Measurements from ENCODE around the gene DNMT3A.

The DNMT3A gene

GRCh38 chr2:25294573-25295462, 46.9 kb downstream of the DNMT3A start:
- peak overlapping the region; percentile 29 for H3K27ac ChIP-seq (ENCODE audit: low read depth, low read length, severe bottlenecking)

GRCh38 chr2:25293958-25294562, 47.7 kb downstream of the DNMT3A start:
- H3K4me3 ChIP-seq (ENCODE audit: extremely low read depth, insufficient read depth, low read length, poor library complexity, severe bottlenecking): no peak overlapping the region
- H3K27ac ChIP-seq (ENCODE audit: low read depth, low read length, severe bottlenecking): no peak overlapping the region
- WGBS, 2 experiments (ENCODE audit: insufficient coverage in 2 of 2): 83 to 88% methylated on average over 9 to 11 of the region's 13 CpGs
- no peaks in the 10 kb centered on the region for H3K9me3 ChIP-seq (ENCODE audit: control insufficient read depth, low read length)
- H3K4me1 ChIP-seq (ENCODE audit: control insufficient read depth, insufficient read depth, low read length, poor library complexity, severe bottlenecking): peaks cover 18% of the 10 kb centered on the region
- no peaks in the 10 kb centered on the region for H3K36me3 ChIP-seq (ENCODE audit: control insufficient read depth, insufficient read depth, low read length)

More at GRCh38 chr2:25294573-25295462, 46.9 kb downstream of the DNMT3A start:
- H3K36me3 ChIP-seq (ENCODE audit: control insufficient read depth, insufficient read depth, low read length): no peaks in the 10 kb centered on the region
- no peak overlapping the region for H3K4me3 ChIP-seq (ENCODE audit: extremely low read depth, insufficient read depth, low read length, poor library complexity, severe bottlenecking)
- peaks cover 18% of the 10 kb centered on the region for H3K4me1 ChIP-seq (ENCODE audit: control insufficient read depth, insufficient read depth, low read length, poor library complexity, severe bottlenecking)
- no peaks in the 10 kb centered on the region for H3K9me3 ChIP-seq (ENCODE audit: control insufficient read depth, low read length)
- 86 to 87% methylated on average over 11 to 14 of the region's 16 CpGs for WGBS, 2 experiments (ENCODE audit: insufficient coverage in 2 of 2)

- H3K4me3 ChIP-seq (ENCODE audit: extremely low read depth, insufficient read depth, low read length, poor library complexity, severe bottlenecking): no peak overlapping the region
- WGBS, 2 experiments (ENCODE audit: insufficient coverage in 2 of 2): 76 to 82% methylated on average over 2 to 7 of the region's 7 CpGs
- no peaks in the 10 kb centered on the region for H3K36me3 ChIP-seq (ENCODE audit: control insufficient read depth, insufficient read depth, low read length)
Measured at GRCh38 chr2:25293145-25293544, 48.6 kb downstream of the DNMT3A start.

GRCh38 chr2:25292408-25292807, 49.3 kb downstream of the DNMT3A start:
- H3K27ac ChIP-seq (ENCODE audit: low read depth, low read length, severe bottlenecking): no peak overlapping the region
- no peaks in the 10 kb centered on the region for H3K9me3 ChIP-seq (ENCODE audit: control insufficient read depth, low read length)
- WGBS, 2 experiments (ENCODE audit: insufficient coverage in 2 of 2): 88 to 100% methylated on average over 1 to 3 of the region's 4 CpGs
- H3K4me3 ChIP-seq (ENCODE audit: extremely low read depth, insufficient read depth, low read length, poor library complexity, severe bottlenecking): no peak overlapping the region
- no peaks in the 10 kb centered on the region for H3K36me3 ChIP-seq (ENCODE audit: control insufficient read depth, insufficient read depth, low read length)
- H3K4me1 ChIP-seq (ENCODE audit: control insufficient read depth, insufficient read depth, low read length, poor library complexity, severe bottlenecking): peaks cover 18% of the 10 kb centered on the region

More at GRCh38 chr2:25293145-25293544, 48.6 kb downstream of the DNMT3A start:
- no peaks in the 10 kb centered on the region for H3K9me3 ChIP-seq (ENCODE audit: control insufficient read depth, low read length)
- H3K4me1 ChIP-seq (ENCODE audit: control insufficient read depth, insufficient read depth, low read length, poor library complexity, severe bottlenecking): peaks cover 18% of the 10 kb centered on the region
- no peak overlapping the region for H3K27ac ChIP-seq (ENCODE audit: low read depth, low read length, severe bottlenecking)

GRCh38 chr2:25290811-25291495, 50.8 kb downstream of the DNMT3A start:
- Histone ChIP-seq H3K9me3 (ENCODE audit: control insufficient read depth, low read length) (no peaks in the 10 kb centered on the region), H3K27ac (ENCODE audit: low read depth, low read length, severe bottlenecking) (no peak overlapping the region), H3K36me3 (ENCODE audit: control insufficient read depth, insufficient read depth, low read length) (no peaks in the 10 kb centered on the region), H3K4me3 (ENCODE audit: extremely low read depth, insufficient read depth, low read length, poor library complexity, severe bottlenecking) (no peak overlapping the region), H3K4me1 (ENCODE audit: control insufficient read depth, insufficient read depth, low read length, poor library complexity, severe bottlenecking) (peaks cover 22% of the 10 kb centered on the region)
- WGBS, 2 experiments (ENCODE audit: insufficient coverage in 2 of 2): 95 to 96% methylated on average over 18 of the region's 19 CpGs

- Histone ChIP-seq H3K9me3 (ENCODE audit: control insufficient read depth, low read length) (no peaks in the 10 kb centered on the region), H3K36me3 (ENCODE audit: control insufficient read depth, insufficient read depth, low read length) (no peaks in the 10 kb centered on the region), H3K4me3 (ENCODE audit: extremely low read depth, insufficient read depth, low read length, poor library complexity, severe bottlenecking) (no peak overlapping the region), H3K27ac (ENCODE audit: low read depth, low read length, severe bottlenecking) (no peak overlapping the region), H3K4me1 (ENCODE audit: control insufficient read depth, insufficient read depth, low read length, poor library complexity, severe bottlenecking) (peaks cover 6% of the 10 kb centered on the region)
- WGBS, 2 experiments (ENCODE audit: insufficient coverage in 2 of 2): 89 to 91% methylated on average over 7 to 8 of the region's 11 CpGs
Measured at GRCh38 chr2:25286723-25287483, 54.8 kb downstream of the DNMT3A start.

GRCh38 chr2:25286025-25286400, 55.7 kb downstream of the DNMT3A start:
- H3K4me3 ChIP-seq (ENCODE audit: extremely low read depth, insufficient read depth, low read length, poor library complexity, severe bottlenecking): no peak overlapping the region
- no peaks in the 10 kb centered on the region for H3K36me3 ChIP-seq (ENCODE audit: control insufficient read depth, insufficient read depth, low read length)
- H3K4me1 ChIP-seq (ENCODE audit: control insufficient read depth, insufficient read depth, low read length, poor library complexity, severe bottlenecking): peaks cover 6% of the 10 kb centered on the region
- no peaks in the 10 kb centered on the region for H3K9me3 ChIP-seq (ENCODE audit: control insufficient read depth, low read length)
- WGBS, 2 experiments (ENCODE audit: insufficient coverage in 2 of 2): 75 to 76% methylated on average over 6 to 9 of the region's 10 CpGs
- H3K27ac ChIP-seq (ENCODE audit: low read depth, low read length, severe bottlenecking): no peak overlapping the region

- no peaks in the 10 kb centered on the region for H3K36me3 ChIP-seq (ENCODE audit: control insufficient read depth, insufficient read depth, low read length)
- H3K27ac ChIP-seq (ENCODE audit: low read depth, low read length, severe bottlenecking): no peak overlapping the region
- H3K4me1 ChIP-seq (ENCODE audit: control insufficient read depth, insufficient read depth, low read length, poor library complexity, severe bottlenecking): peaks cover 6% of the 10 kb centered on the region
- no peak overlapping the region for H3K4me3 ChIP-seq (ENCODE audit: extremely low read depth, insufficient read depth, low read length, poor library complexity, severe bottlenecking)
- H3K9me3 ChIP-seq (ENCODE audit: control insufficient read depth, low read length): no peaks in the 10 kb centered on the region
- WGBS, 2 experiments (ENCODE audit: insufficient coverage in 2 of 2): 79 to 94% methylated on average over 5 to 8 of the region's 11 CpGs
Measured at GRCh38 chr2:25285265-25286024, 56.3 kb downstream of the DNMT3A start.

GRCh38 chr2:25284756-25285155, 57.0 kb downstream of the DNMT3A start:
- H3K4me1 ChIP-seq (ENCODE audit: control insufficient read depth, insufficient read depth, low read length, poor library complexity, severe bottlenecking): peaks cover 6% of the 10 kb centered on the region
- H3K36me3 ChIP-seq (ENCODE audit: control insufficient read depth, insufficient read depth, low read length): no peaks in the 10 kb centered on the region
- 97% methylated on average over 4 of the region's 5 CpGs for WGBS, 2 experiments (ENCODE audit: insufficient coverage in 2 of 2)
- H3K4me3 ChIP-seq (ENCODE audit: extremely low read depth, insufficient read depth, low read length, poor library complexity, severe bottlenecking): no peak overlapping the region
- H3K27ac ChIP-seq (ENCODE audit: low read depth, low read length, severe bottlenecking): no peak overlapping the region
- H3K9me3 ChIP-seq (ENCODE audit: control insufficient read depth, low read length): no peaks in the 10 kb centered on the region

GRCh38 chr2:25283921-25284320, 57.8 kb downstream of the DNMT3A start:
- H3K4me3 ChIP-seq (ENCODE audit: extremely low read depth, insufficient read depth, low read length, poor library complexity, severe bottlenecking): no peak overlapping the region
- WGBS, 2 experiments (ENCODE audit: insufficient coverage in 2 of 2): 86 to 89% methylated on average over 3 to 5 of the region's 5 CpGs
- no peaks in the 10 kb centered on the region for H3K36me3 ChIP-seq (ENCODE audit: control insufficient read depth, insufficient read depth, low read length)
- no peak overlapping the region for H3K27ac ChIP-seq (ENCODE audit: low read depth, low read length, severe bottlenecking)
- peaks cover 6% of the 10 kb centered on the region for H3K4me1 ChIP-seq (ENCODE audit: control insufficient read depth, insufficient read depth, low read length, poor library complexity, severe bottlenecking)
- no peaks in the 10 kb centered on the region for H3K9me3 ChIP-seq (ENCODE audit: control insufficient read depth, low read length)

All from mesodermal cell (in vitro differentiated cells).